Gastrocnemius medialis (tissue), 4 donors: ENCODE results near the gene MSANTD1.

ENCODE experiments used
- CTCF ChIP-seq, 5 experiments: fragments of 450-650 bp in 3 of 5; fragments of 200-600 bp in 2 of 5; sonication (generic) in 2 of 5; IDR thresholded peaks in 4 of 5; conservative IDR thresholded peaks in 1 of 5; 1 replicate in 4 of 5; 2 replicates in 1 of 5; pipeline ENCODE4 v1.5.1; 2016 to 2019; ENCODE audit warnings: antibody characterized with exemption in 5 of 5, mild to moderate bottlenecking in 3 of 5, moderate library complexity in 3 of 5
- POLR2A ChIP-seq, 2 donors: fragments of 450-650 bp; IDR thresholded peaks; one replicate each; pipeline ENCODE4 v1.6.1; 2017; ENCODE audit warnings: antibody characterized with exemption in 2 of 2, mild to moderate bottlenecking in 2 of 2, moderate library complexity in 2 of 2

GRCh38 chr4:3220476-3221183, 28.3 kb upstream of the MSANTD1 start:
- TF ChIP-seq CTCF (IDR thresholded peaks at IDR 0.05 in 4 of 5, conservative IDR thresholded peaks at IDR 0.05 in 1 of 5) (no peak), POLR2A (IDR thresholded peaks at IDR 0.05) (no peak)
